Measurements from ENCODE around the gene PLEKHB2. TPM values are rescaled to one million over a fixed set of nuclear protein-coding genes. Genes with fewer than 3 reads are reported as not detected.

PLEKHB2 gene
- total and polyA plus RNA-seq, 10 of the 15 experiments (the other 5 are each of a cell fraction or from before 2014, with no cell fraction given): 12.3 to 55.6 (median 26.2) TPM

GRCh38 chr2:131105950-131106801, 1.0 kb downstream of the PLEKHB2 start:
- peak; percentile 67 for ATAC-seq
- CTCF ChIA-PET: interaction anchor here (1.0 to 4.9 kb wide), 2 partner anchors 13 to 386 kb away, joined by 3 to 31 read pairs; partner anchors contain the start of genes FAM168B and MZT2A
- peak overlapping the region; percentile 55; the same call in 1 of the 2 replicates for H2AFZ ChIP-seq (ENCODE audit: control insufficient read depth, low read depth, low read length)
- TF ChIP-seq NFIC (IDR thresholded peaks at IDR 0.05; ENCODE audit: low read depth, low read length) (no peak), NR2C1 (IDR thresholded peaks at IDR 0.05) (no peak), ZBTB4 (CRISPR knock-in tag; IDR thresholded peaks at IDR 0.05) (no peak), ZNF622 (IDR thresholded peaks at IDR 0.05) (no peak), SMC3 (IDR thresholded peaks at IDR 0.05; ENCODE audit: borderline replicate concordance, low read length) (no peak), RFX5 (IDR thresholded peaks at IDR 0.05; ENCODE audit: low read depth, low read length) (no peak), IKZF1 (conservative IDR thresholded peaks at IDR 0.05) (no peak), NFYB (IDR thresholded peaks at IDR 0.05; ENCODE audit: insufficient read depth, low read depth, low read length) (no peak), CBX3 (IDR thresholded peaks at IDR 0.05; ENCODE audit: borderline replicate concordance, low read depth) (no peak), BCL3 (IDR thresholded peaks at IDR 0.05; ENCODE audit: borderline replicate concordance, insufficient read depth, low read depth, low read length, poor library complexity, severe bottlenecking) (no peak), NRF1 (conservative IDR thresholded peaks at IDR 0.05; ENCODE audit: low read depth, low read length) (no peak)
- TF ChIP-seq, protein P1, sequence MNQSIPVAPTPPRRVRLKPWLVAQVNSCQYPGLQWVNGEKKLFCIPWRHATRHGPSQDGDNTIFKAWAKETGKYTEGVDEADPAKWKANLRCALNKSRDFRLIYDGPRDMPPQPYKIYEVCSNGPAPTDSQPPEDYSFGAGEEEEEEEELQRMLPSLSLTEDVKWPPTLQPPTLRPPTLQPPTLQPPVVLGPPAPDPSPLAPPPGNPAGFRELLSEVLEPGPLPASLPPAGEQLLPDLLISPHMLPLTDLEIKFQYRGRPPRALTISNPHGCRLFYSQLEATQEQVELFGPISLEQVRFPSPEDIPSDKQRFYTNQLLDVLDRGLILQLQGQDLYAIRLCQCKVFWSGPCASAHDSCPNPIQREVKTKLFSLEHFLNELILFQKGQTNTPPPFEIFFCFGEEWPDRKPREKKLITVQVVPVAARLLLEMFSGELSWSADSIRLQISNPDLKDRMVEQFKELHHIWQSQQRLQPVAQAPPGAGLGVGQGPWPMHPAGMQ (IDR thresholded peaks at IDR 0.05; ENCODE audit: borderline replicate concordance): no peak
- TF ChIP-seq, protein P2, sequence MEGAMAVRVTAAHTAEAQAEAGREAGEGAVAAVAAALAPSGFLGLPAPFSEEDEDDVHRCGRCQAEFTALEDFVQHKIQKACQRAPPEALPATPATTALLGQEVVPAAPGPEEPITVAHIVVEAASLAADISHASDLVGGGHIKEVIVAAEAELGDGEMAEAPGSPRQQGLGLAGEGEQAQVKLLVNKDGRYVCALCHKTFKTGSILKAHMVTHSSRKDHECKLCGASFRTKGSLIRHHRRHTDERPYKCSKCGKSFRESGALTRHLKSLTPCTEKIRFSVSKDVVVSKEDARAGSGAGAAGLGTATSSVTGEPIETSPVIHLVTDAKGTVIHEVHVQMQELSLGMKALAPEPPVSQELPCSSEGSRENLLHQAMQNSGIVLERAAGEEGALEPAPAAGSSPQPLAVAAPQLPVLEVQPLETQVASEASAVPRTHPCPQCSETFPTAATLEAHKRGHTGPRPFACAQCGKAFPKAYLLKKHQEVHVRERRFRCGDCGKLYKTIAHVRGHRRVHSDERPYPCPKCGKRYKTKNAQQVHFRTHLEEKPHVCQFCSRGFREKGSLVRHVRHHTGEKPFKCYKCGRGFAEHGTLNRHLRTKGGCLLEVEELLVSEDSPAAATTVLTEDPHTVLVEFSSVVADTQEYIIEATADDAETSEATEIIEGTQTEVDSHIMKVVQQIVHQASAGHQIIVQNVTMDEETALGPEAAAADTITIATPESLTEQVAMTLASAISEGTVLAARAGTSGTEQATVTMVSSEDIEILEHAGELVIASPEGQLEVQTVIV (IDR thresholded peaks at IDR 0.05; ENCODE audit: borderline replicate concordance, partially characterized antibody): no peak

More at GRCh38 chr2:131105950-131106801, 1.0 kb downstream of the PLEKHB2 start:
- ChIA-PET RAD21 (ENCODE audit: unreplicated experiment) (interaction anchor here (1.5 kb wide), 1 partner anchor 11 kb away, joined by 4 read pairs; no protein-coding TSS in a partner anchor), POLR2A (interaction anchor here (5.5 kb wide), 1 partner anchor 13 kb away, joined by 45 read pairs; the partner anchor contains the start of gene FAM168B), SMC1A (ENCODE audit: uncharacterized antibody, unreplicated experiment) (interaction anchor here (0.6 to 1.2 kb wide), 4 partner anchors 9 to 1156 kb away, joined by 3 to 4 read pairs (median 3); no protein-coding TSS in a partner anchor)
- Histone ChIP-seq H3K9ac (ENCODE audit: control insufficient read depth, insufficient read depth, low read length) (peak overlapping the region; percentile 94), H3K4me2 (ENCODE audit: control insufficient read depth, insufficient read depth) (peak overlapping the region; percentile 70), H3K4me1 (ENCODE audit: control insufficient read depth, insufficient read depth, low read length) (peaks cover 6% of the 10 kb centered on the region), H3K27ac (ENCODE audit: control insufficient read depth, insufficient read depth) (peak overlapping the region; percentile 77), H4K20me1 (ENCODE audit: control insufficient read depth, insufficient read depth) (no peaks in the 10 kb centered on the region), H3K79me2 (ENCODE audit: control insufficient read depth, insufficient read depth, low read length) (peaks cover 57% of the 10 kb centered on the region), H3K27me3 (replicated peaks in 1 of 2; ENCODE audit: control insufficient read depth in 2 of 2, insufficient read depth in 2 of 2, low read length in 1 of 2) (no peaks in the 10 kb centered on the region), H3K9me3 (replicated peaks; ENCODE audit: control insufficient read depth, insufficient read depth, low read length) (no peaks in the 10 kb centered on the region), H3K36me3 (ENCODE audit: control insufficient read depth in 2 of 2, insufficient read depth in 2 of 2, low read length in 1 of 2) (peaks cover 0 to 8% of the 10 kb centered on the region in 2 experiments; a peak in 1 of 4 replicates), H3K4me3 (peak overlapping the region; percentile 100)
- in situ Hi-C loops (cut with MboI): no loop called here
- intact Hi-C loops (cut with micrococcal nuclease; ENCODE audit: unreplicated experiment): loop anchor here (10.0 kb wide), 1 partner anchor 761 kb away; the partner anchor contains the start of gene IMP4
- 4% methylated on average over 19 of the region's 19 CpGs for WGBS (ENCODE audit: insufficient coverage, insufficient replicate concordance, low lambda C conversion rate, missing lambda C conversion rate)
- peak; percentile 16 for DNase-seq (ENCODE audit: low read depth, low spot score)
- FAIRE-seq: no peak
- TSS peak; percentile 58 for BruUV-seq (replicated peaks)

Measured in GM12878 (cell line).